ENCODE data around the gene TNNI2. TPM values are rescaled to one million over a fixed set of nuclear protein-coding genes. Genes with fewer than 3 reads are reported as not detected.

TNNI2 gene
- total RNA-seq, 1 experiment from 2014 or later: not detected

DNA sequence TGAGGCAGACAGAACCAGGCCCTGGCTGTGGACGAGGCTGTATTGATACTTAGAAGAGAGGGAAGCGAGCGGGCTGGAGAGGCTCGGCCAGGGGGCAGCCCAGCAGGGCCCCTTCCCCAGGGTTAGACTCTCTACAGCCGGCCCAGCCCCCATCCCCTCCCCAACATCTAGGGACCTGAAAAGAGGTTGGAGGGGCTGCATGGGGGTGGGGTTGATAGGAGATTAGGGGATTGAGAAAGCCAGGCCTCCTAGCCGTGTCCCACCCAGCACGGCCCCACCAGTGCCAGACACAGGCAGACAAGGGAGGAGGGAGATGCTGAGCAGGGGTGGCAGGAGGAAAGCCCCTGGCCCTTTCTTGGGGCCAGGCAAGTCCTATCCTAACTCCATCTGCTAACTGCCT is 19.8 kb downstream of the TNNI2 start:
- Histone ChIP-seq H3K27ac (ENCODE audit: low read depth, low read length, poor library complexity, severe bottlenecking) (no peak overlapping the region), H3K4me1 (ENCODE audit: insufficient read depth, low read length, poor library complexity, severe bottlenecking) (no peaks in the 10 kb centered on the region), H3K4me3 (ENCODE audit: low read depth, low read length, poor library complexity, severe bottlenecking) (no peak overlapping the region), H3K9me3 (ENCODE audit: low read depth, low read length, poor library complexity, severe bottlenecking) (no peaks in the 10 kb centered on the region), H3K36me3 (ENCODE audit: insufficient read depth, low read length, poor library complexity, severe bottlenecking) (no peaks in the 10 kb centered on the region), H3K27me3 (replicated peaks; ENCODE audit: insufficient read depth, low read depth, low read length, poor library complexity) (peaks cover 20% of the 10 kb centered on the region)
- BruUV-seq (replicated peaks): no TSS peak
- POLR2A ChIA-PET (ENCODE audit: low non-redundant PET): no interaction called here
- CTCF ChIA-PET: no interaction called here
- no peak for DNase-seq (ENCODE audit: low spot score)
- intact Hi-C loops (cut with micrococcal nuclease; ENCODE audit: unreplicated experiment): no loop called here
- TF ChIP-seq EZH2 (IDR thresholded peaks at IDR 0.05; ENCODE audit: borderline replicate concordance, low read depth, low read length, poor library complexity, severe bottlenecking): no peak
- TF ChIP-seq CTCF (conservative IDR thresholded peaks at IDR 0.05; ENCODE audit: low read depth, low read length): no peak

- Histone ChIP-seq H3K9me3 (ENCODE audit: low read depth, low read length, poor library complexity, severe bottlenecking) (no peaks in the 10 kb centered on the region), H3K27ac (ENCODE audit: low read depth, low read length, poor library complexity, severe bottlenecking) (no peak overlapping the region), H3K4me3 (ENCODE audit: low read depth, low read length, poor library complexity, severe bottlenecking) (no peak overlapping the region), H3K36me3 (ENCODE audit: insufficient read depth, low read length, poor library complexity, severe bottlenecking) (no peaks in the 10 kb centered on the region), H3K4me1 (ENCODE audit: insufficient read depth, low read length, poor library complexity, severe bottlenecking) (no peaks in the 10 kb centered on the region), H3K27me3 (replicated peaks; ENCODE audit: insufficient read depth, low read depth, low read length, poor library complexity) (peaks cover 24% of the 10 kb centered on the region)
- no peak for TF ChIP-seq EZH2 (IDR thresholded peaks at IDR 0.05; ENCODE audit: borderline replicate concordance, low read depth, low read length, poor library complexity, severe bottlenecking)
- TF ChIP-seq CTCF (conservative IDR thresholded peaks at IDR 0.05; ENCODE audit: low read depth, low read length): no peak
- intact Hi-C loops (cut with micrococcal nuclease; ENCODE audit: unreplicated experiment): no loop called here
- CTCF ChIA-PET: no interaction called here
- no TSS peak for BruUV-seq (replicated peaks)
- no peak for DNase-seq (ENCODE audit: low spot score)
- POLR2A ChIA-PET (ENCODE audit: low non-redundant PET): no interaction called here
These were observed 20.2 kb downstream of the TNNI2 start for GRCh38 chr11:1859004-1859403.

- Histone ChIP-seq H3K36me3 (ENCODE audit: insufficient read depth, low read length, poor library complexity, severe bottlenecking) (no peaks in the 10 kb centered on the region), H3K27ac (ENCODE audit: low read depth, low read length, poor library complexity, severe bottlenecking) (no peak overlapping the region), H3K4me1 (ENCODE audit: insufficient read depth, low read length, poor library complexity, severe bottlenecking) (no peaks in the 10 kb centered on the region), H3K9me3 (ENCODE audit: low read depth, low read length, poor library complexity, severe bottlenecking) (no peaks in the 10 kb centered on the region), H3K27me3 (replicated peaks; ENCODE audit: insufficient read depth, low read depth, low read length, poor library complexity) (peaks cover 35% of the 10 kb centered on the region), H3K4me3 (ENCODE audit: low read depth, low read length, poor library complexity, severe bottlenecking) (no peak overlapping the region)
- no TSS peak for BruUV-seq (replicated peaks)
- TF ChIP-seq EZH2 (IDR thresholded peaks at IDR 0.05; ENCODE audit: borderline replicate concordance, low read depth, low read length, poor library complexity, severe bottlenecking) (no peak), CTCF (conservative IDR thresholded peaks at IDR 0.05; ENCODE audit: low read depth, low read length) (no peak)
- ChIA-PET CTCF (no interaction called here), POLR2A (ENCODE audit: low non-redundant PET) (no interaction called here)
- DNase-seq (ENCODE audit: low spot score): no peak
- intact Hi-C loops (cut with micrococcal nuclease; ENCODE audit: unreplicated experiment): no loop called here
These were observed 21.3 kb downstream of the TNNI2 start for GRCh38 chr11:1860108-1860507.

Data from A673 (cell line).